K562 (cell line): ENCODE results near the gene DOCK8. TPM values are rescaled to one million over a fixed set of nuclear protein-coding genes. Genes with fewer than 3 reads are reported as not detected.

Source experiments
- ATAC-seq: fragments of 200-7000 bp; cut with Tn5 transposase; 3 replicates; pipeline ENCODE4 v1.9.1; 2020; ENCODE audit warnings: moderate library complexity
- BruUV-seq: library from RNA; stranded (reverse); fragments of 400-500 nt; replicated peaks from 2 replicates; lab custom pipeline; 2021; lab: Mats Ljungman, UMichigan
- CTCF ChIA-PET: fragments of 300-600 bp; formaldehyde crosslinking; extraction: SDS; loops from one replicate; lab custom pipeline; 2021; ENCODE audit warnings: low intra/inter-chr PET ratio; lab: Yijun Ruan, JAX
- POLR2A ChIA-PET: fragments of 300-600, 350-650 bp; sonication (Branson Sonifier 250); formaldehyde crosslinking; extraction: SDS; loops from one replicate; lab custom pipeline; 2021; ENCODE audit warnings: antibody characterized with exemption, inconsistent platforms; lab: Yijun Ruan, JAX
- DNase-seq, 4 experiments: peaks; one replicate each; pipeline versions ENCODE4 v3.0.0 to v3.0.0-alpha.2; 2011 to 2018; ENCODE audit warnings: low spot score in 3 of 4, mixed read lengths in 3 of 4; ENCODE audit errors: extremely low read depth in 1 of 4
- FAIRE-seq: peaks from 2 replicates; lab custom pipeline; 2011; peaks lifted over from hg19 to GRCh38; lab: Jason Lieb, UNC
- H2AFZ ChIP-seq: 2 replicates; pipeline ENCODE4 v1.6.0; 2011; ENCODE audit warnings: low read depth, low read length, control low read depth, inconsistent platforms
- H3K27ac ChIP-seq: fragments of 200-600 bp; 3 replicates; pipeline ENCODE4 v1.8.0; 2011; ENCODE audit warnings: low read depth, mild to moderate bottlenecking, control low read depth, inconsistent platforms, low read length, moderate library complexity, mixed read lengths; ENCODE audit errors: extremely low read depth
- H3K27me3 ChIP-seq, 2 experiments: fragments of 300-600 bp in 1 of 2; 2 replicates in 1 of 2; 3 replicates in 1 of 2; pipeline versions ENCODE4 v1.6.0 to v1.8.0; 2011; ENCODE audit warnings: inconsistent platforms in 2 of 2, low read length in 2 of 2, mild to moderate bottlenecking in 1 of 2, mixed read lengths in 1 of 2, moderate library complexity in 1 of 2; ENCODE audit not compliant: control insufficient read depth in 2 of 2, insufficient read depth in 2 of 2
- H3K36me3 ChIP-seq: fragments of 300-600 bp; 3 replicates; pipeline ENCODE4 v1.8.0; 2011; ENCODE audit warnings: mild to moderate bottlenecking, low read length, inconsistent platforms; ENCODE audit not compliant: control insufficient read depth, insufficient read depth
- H3K4me1 ChIP-seq, 2 experiments: fragments of 200-600 bp in 1 of 2; replicated peaks in 1 of 2; 2 replicates in 1 of 2; 3 replicates in 1 of 2; pipeline versions ENCODE4 v1.5.1 to v1.8.0; 2011; ENCODE audit warnings: inconsistent platforms in 2 of 2, low read length in 2 of 2, mild to moderate bottlenecking in 1 of 2, mixed read lengths in 1 of 2, moderate library complexity in 1 of 2; ENCODE audit not compliant: control insufficient read depth in 2 of 2, insufficient read depth in 2 of 2
- H3K4me2 ChIP-seq: 2 replicates; pipeline ENCODE4 v1.6.1; 2011; ENCODE audit warnings: low read length, control low read depth, inconsistent platforms, mixed read lengths; ENCODE audit not compliant: insufficient read depth
- H3K4me3 ChIP-seq: fragments of 200-600 bp; sonication (generic), shearing (Covaris generic); 2 replicates; pipeline ENCODE4 v1.5.1; 2016; ENCODE audit warnings: control low read depth, inconsistent platforms
- H3K79me2 ChIP-seq: fragments of 200-600 bp; 3 replicates; pipeline ENCODE4 v1.8.0; 2011; ENCODE audit warnings: low read length, inconsistent platforms; ENCODE audit not compliant: control insufficient read depth, insufficient read depth
- H3K9ac ChIP-seq, 2 experiments: 2 replicates each; pipeline versions ENCODE4 v1.6.0 to v1.6.1; 2011; ENCODE audit warnings: low read depth in 2 of 2, low read length in 2 of 2, control low read depth in 1 of 2, inconsistent platforms in 1 of 2, mild to moderate bottlenecking in 1 of 2, mixed read lengths in 1 of 2; ENCODE audit not compliant: insufficient read depth in 1 of 2
- H3K9me1 ChIP-seq: one replicate; pipeline ENCODE4 v1.6.0; 2011; ENCODE audit warnings: inconsistent platforms, mild to moderate bottlenecking, low read length, moderate library complexity; ENCODE audit not compliant: control insufficient read depth, insufficient read depth
- H3K9me3 ChIP-seq: replicated peaks from 2 replicates; pipeline ENCODE4 v1.5.1; 2011; ENCODE audit warnings: low read depth, low read length, inconsistent platforms; ENCODE audit not compliant: control insufficient read depth, insufficient read depth
- H4K20me1 ChIP-seq: replicated peaks from 2 replicates; pipeline ENCODE4 v1.6.1; 2011; ENCODE audit warnings: low read length, inconsistent platforms, mixed read lengths; ENCODE audit not compliant: control insufficient read depth, insufficient read depth
- ARID2 ChIP-seq: fragments of 450-650 bp; IDR thresholded peaks from 2 replicates; pipeline ENCODE4 v1.6.1; 2017; ENCODE audit warnings: antibody characterized with exemption, mild to moderate bottlenecking
- CHD4 ChIP-seq: fragments of 200-600 bp; sonication (generic); IDR thresholded peaks from 3 replicates; pipeline ENCODE4 v1.6.1; 2012; ENCODE audit warnings: low read depth, mild to moderate bottlenecking, mixed read lengths, low read length, inconsistent platforms; ENCODE audit not compliant: insufficient read depth, insufficient replicate concordance, poor library complexity, severe bottlenecking
- HNRNPK ChIP-seq: fragments of 200-400 bp; formaldehyde crosslinking; IDR thresholded peaks from one replicate; pipeline ENCODE4 v1.6.1; 2018; ENCODE audit warnings: mild to moderate bottlenecking, low read depth, low read length; ENCODE audit not compliant: poor library complexity, severe bottlenecking
- NFRKB ChIP-seq: fragments of 450-650 bp; IDR thresholded peaks from 2 replicates; pipeline ENCODE4 v1.6.1; 2016; ENCODE audit warnings: low read depth
- POLR2A ChIP-seq: fragments of 450-650 bp; conservative IDR thresholded peaks from 2 replicates; pipeline ENCODE4 v1.6.1; 2016
- SP1 ChIP-seq: sonication (generic); formaldehyde crosslinking; IDR thresholded peaks from 2 replicates; pipeline ENCODE4 v1.8.1; 2022; ENCODE audit warnings: mild to moderate bottlenecking, missing genetic modification reagents
- TCF7 ChIP-seq: sonication (generic); IDR thresholded peaks from 2 replicates; pipeline ENCODE4 v1.6.1; 2016; ENCODE audit warnings: antibody characterized with exemption, borderline replicate concordance
- ZNF165 ChIP-seq: fragments of 250-450 bp; sonication (Bioruptor Pico); IDR thresholded peaks from 2 replicates; pipeline ENCODE4 v1.4.0; 2020; ENCODE audit warnings: borderline replicate concordance
- ZNF324 ChIP-seq: fragments of 250-450 bp; sonication (Bioruptor Pico); IDR thresholded peaks from 2 replicates; pipeline ENCODE4 v1.4.0; 2020; ENCODE audit warnings: mild to moderate bottlenecking
- WGBS: fragments of 100-300 bp; shearing (Covaris generic); methylation state at CpG from one replicate; pipeline ENCODE4 v1.1.6; 2016; ENCODE audit warnings: low coverage, mixed read lengths; ENCODE audit not compliant: insufficient coverage; ENCODE audit errors: missing lambda C conversion rate; 5-methylcytosine and 5-hydroxymethylcytosine counted together
- in situ Hi-C: fragments of 300-500 bp; cut with MboI; formaldehyde crosslinking; loops from 4 replicates; pipeline ENCODE4 v1.15.0; 2018; ENCODE audit warnings: inconsistent platforms, mixed read lengths
- intact Hi-C: fragments of 100-400 bp; cut with micrococcal nuclease; formaldehyde crosslinking; loops from 2 replicates; pipeline ENCODE4 v1.14.2; 2022
- polyA plus RNA-seq, 8 experiments: library from polyadenylated mRNA; depleted of rRNA in 4 of 8; stranded (reverse) in 5 of 8; unstranded in 3 of 8; fragments of >200 nt; fragmentation: Nextera tagmentation in 2 of 8; fragmentation: Illumina TruSeq in 1 of 8; extraction: Ambion mirVana in 2 of 8; extraction: Trizol in 1 of 8; gene quantifications; 2 replicates each; pipeline versions ENCODE4 v1.2.1 to v1.2.3, GENCODE V29; 2011 to 2014; ENCODE audit warnings: inconsistent platforms in 1 of 8, missing spikeins in 1 of 8
- total RNA-seq, 7 experiments: library from RNA; depleted of rRNA in 6 of 7; stranded (reverse); fragments of >200 nt in 6 of 7; fragmentation: Illumina TruSeq in 2 of 7; extraction: Trizol in 2 of 7; gene quantifications; 2 replicates each; pipeline versions ENCODE4 v1.2.1 to v1.2.3, GENCODE V29; 2011 to 2021; ENCODE audit warnings: low replicate concordance in 1 of 7

Gene DOCK8
- total and polyA plus RNA-seq, 9 of the 15 experiments (the other 6 are each of a cell fraction or from before 2014, with no cell fraction given), result 14.4 to 53.8 (median 25.1) TPM

DNA sequence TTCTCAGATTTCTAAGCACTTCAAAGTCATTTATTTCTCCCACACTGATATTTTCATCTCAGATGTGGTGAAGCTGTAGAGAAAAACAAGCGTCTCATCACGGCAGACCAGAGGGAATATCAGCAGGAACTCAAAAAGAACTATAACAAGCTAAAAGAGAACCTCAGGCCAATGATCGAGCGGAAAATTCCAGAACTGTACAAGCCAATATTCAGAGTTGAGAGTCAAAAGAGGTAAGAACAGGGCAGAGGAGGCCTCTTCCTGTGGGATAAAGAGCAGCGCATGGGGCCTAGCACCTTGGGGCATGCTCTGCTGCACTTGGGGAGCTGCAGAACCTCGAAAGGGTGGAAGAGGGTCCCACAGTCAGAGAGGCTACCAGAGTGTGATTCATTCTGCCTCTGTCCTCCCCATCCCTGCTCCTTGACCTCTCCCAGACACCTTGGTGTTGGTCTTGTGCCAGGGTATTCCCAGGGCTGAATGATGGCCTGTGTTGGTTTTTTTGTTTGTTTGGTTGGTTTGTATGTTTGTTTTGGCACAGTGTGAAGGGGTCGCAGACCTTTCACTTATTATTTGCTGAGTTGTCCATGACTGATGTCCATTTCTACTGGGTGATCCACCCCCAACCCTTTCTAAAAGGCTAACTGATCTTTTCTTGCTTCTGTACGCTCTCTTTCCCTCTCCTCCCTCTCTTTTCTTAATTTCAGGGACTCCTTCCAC lies 248.9 kb downstream of the DOCK8 start:
- 72% methylated on average over 5 of the region's 8 CpGs for WGBS
- ATAC-seq, result no peak
- H3K36me3 ChIP-seq, result peaks cover 21% of the 10 kb centered on the region; the same call in 1 of the 3 replicates
- no peak overlapping the region for H3K4me2 ChIP-seq
- no peak overlapping the region for H3K4me3 ChIP-seq
- H3K4me1 ChIP-seq, result no peaks in the 10 kb centered on the region
- DNase-seq, result no peak
- no peaks in the 10 kb centered on the region for H3K9me1 ChIP-seq
- no peaks in the 10 kb centered on the region for H3K9me3 ChIP-seq
- H3K79me2 ChIP-seq, result no peaks in the 10 kb centered on the region
- in situ Hi-C loops (no loop called here), intact Hi-C loops (no loop called here)
- H2AFZ ChIP-seq, result no peak overlapping the region
- TF ChIP-seq HNRNPK, result no peak
- TF ChIP-seq NFRKB, result no peak
- TF ChIP-seq POLR2A, result no peak
- no peak for TF ChIP-seq ZNF324 (CRISPR knock-in tag)
- no peak for TF ChIP-seq ZNF165 (CRISPR knock-in tag)
- no peak for TF ChIP-seq TCF7
- TF ChIP-seq ARID2, result no peak
- no peak for TF ChIP-seq SP1 (CRISPR knock-in tag)
- TF ChIP-seq CHD4, result no peak
- POLR2A ChIA-PET, result no interaction called here
- no peaks in the 10 kb centered on the region for H3K27me3 ChIP-seq
- FAIRE-seq, result no peak
- no peak overlapping the region for H3K9ac ChIP-seq
- H3K27ac ChIP-seq, result no peak overlapping the region
- CTCF ChIA-PET, result no interaction called here
- BruUV-seq, result no TSS peak
- no peaks in the 10 kb centered on the region for H4K20me1 ChIP-seq
